HepG2 (cell line): ENCODE data around the gene CYP2A7. TPM values are rescaled to one million over a fixed set of nuclear protein-coding genes. Genes with fewer than 3 reads are reported as not detected.

Source experiments
- GLI4 ChIP-seq: sonication (generic); formaldehyde crosslinking; IDR thresholded peaks from 2 replicates; pipeline ENCODE4 v1.5.1; 2020; ENCODE audit warnings: missing genetic modification reagents, mild to moderate bottlenecking, moderate library complexity, borderline replicate concordance
- LRRFIP1 ChIP-seq: sonication (generic); formaldehyde crosslinking; conservative IDR thresholded peaks from 2 replicates; pipeline ENCODE4 v1.4.0; 2020; ENCODE audit warnings: missing genetic modification reagents
- RARA ChIP-seq: IDR thresholded peaks from 2 replicates; pipeline ENCODE4 v1.6.1; 2016; ENCODE audit warnings: missing genetic modification reagents, missing compliant biosample characterization
- SKI ChIP-seq: fragments of 450-650 bp; IDR thresholded peaks from one replicate; pipeline ENCODE4 v1.6.1; 2018; ENCODE audit warnings: mild to moderate bottlenecking; ENCODE audit not compliant: partially characterized antibody
- ZFP36L2 ChIP-seq: sonication (generic); formaldehyde crosslinking; IDR thresholded peaks from 2 replicates; pipeline ENCODE4 v1.4.0; 2020; ENCODE audit warnings: missing genetic modification reagents
- ZNF296 ChIP-seq: sonication (generic); formaldehyde crosslinking; conservative IDR thresholded peaks from 2 replicates; pipeline ENCODE4 v1.5.0; 2020; ENCODE audit warnings: mild to moderate bottlenecking, missing genetic modification reagents
- ZNF556 ChIP-seq: sonication (generic); formaldehyde crosslinking; IDR thresholded peaks from 2 replicates; pipeline ENCODE4 v1.4.0; 2020; ENCODE audit warnings: mild to moderate bottlenecking, missing genetic modification reagents, borderline replicate concordance
- ZNF614 ChIP-seq: IDR thresholded peaks from 2 replicates; pipeline ENCODE4 v1.6.1; 2018; ENCODE audit warnings: missing biosample characterization, missing genetic modification reagents, inconsistent platforms, borderline replicate concordance
- ZNF674 ChIP-seq: sonication (generic); formaldehyde crosslinking; IDR thresholded peaks from 2 replicates; pipeline ENCODE4 v1.5.0; 2020; ENCODE audit warnings: low read depth, mild to moderate bottlenecking, missing genetic modification reagents
- ZNF878 ChIP-seq: sonication (generic); formaldehyde crosslinking; IDR thresholded peaks from 2 replicates; pipeline ENCODE4 v1.8.1; 2023; ENCODE audit warnings: mild to moderate bottlenecking, missing genetic modification reagents, moderate library complexity
- polyA plus RNA-seq, 8 experiments: library from polyadenylated mRNA; depleted of rRNA in 3 of 8; stranded (reverse) in 7 of 8; unstranded in 1 of 8; fragments of >200 nt; fragmentation: Illumina TruSeq in 4 of 8; extraction: Trizol in 4 of 8; gene quantifications; 2 replicates each; pipeline versions ENCODE4 v1.2.1 to v1.2.3, GENCODE V29; 2011 to 2016; ENCODE audit warnings: low read depth in 4 of 8, missing spikeins in 1 of 8, mixed read lengths in 1 of 8; ENCODE audit not compliant: insufficient read depth in 1 of 8
- total RNA-seq, 5 experiments: library from RNA; depleted of rRNA; stranded (reverse); fragments of >200 nt; fragmentation: Illumina TruSeq; extraction: Trizol; gene quantifications; 2 replicates each; pipeline ENCODE4 v1.2.3, GENCODE V29; 2016; ENCODE audit warnings: low read depth in 1 of 5
- TF ChIP-seq, protein P1 (sequence below): sonication (generic); formaldehyde crosslinking; IDR thresholded peaks from 2 replicates; pipeline ENCODE4 v1.4.0; 2020; ENCODE audit warnings: missing genetic modification reagents, mild to moderate bottlenecking, borderline replicate concordance
- TF ChIP-seq, protein P2 (sequence below): sonication (generic); formaldehyde crosslinking; IDR thresholded peaks from 2 replicates; pipeline ENCODE4 v1.5.0; 2020; ENCODE audit warnings: missing genetic modification reagents, mild to moderate bottlenecking, borderline replicate concordance
- TF ChIP-seq, protein P3 (sequence below), 2 experiments: sonication (generic) in 1 of 2; formaldehyde crosslinking in 1 of 2; IDR thresholded peaks; 2 replicates each; pipeline versions ENCODE4 v1.4.0 to v1.6.1; 2016 to 2020; ENCODE audit warnings: borderline replicate concordance in 1 of 2, low read depth in 1 of 2, mild to moderate bottlenecking in 1 of 2, missing genetic modification reagents in 1 of 2

CYP2A7 gene
- total and polyA plus RNA-seq, 2 of the 13 experiments (the other 11 are each of a cell fraction or from before 2014, with no cell fraction given), result not detected

GRCh38 chr19:40921005-40921897 is 39.2 kb upstream of the CYP2A7 start (continued):
- TF ChIP-seq, protein P1, sequence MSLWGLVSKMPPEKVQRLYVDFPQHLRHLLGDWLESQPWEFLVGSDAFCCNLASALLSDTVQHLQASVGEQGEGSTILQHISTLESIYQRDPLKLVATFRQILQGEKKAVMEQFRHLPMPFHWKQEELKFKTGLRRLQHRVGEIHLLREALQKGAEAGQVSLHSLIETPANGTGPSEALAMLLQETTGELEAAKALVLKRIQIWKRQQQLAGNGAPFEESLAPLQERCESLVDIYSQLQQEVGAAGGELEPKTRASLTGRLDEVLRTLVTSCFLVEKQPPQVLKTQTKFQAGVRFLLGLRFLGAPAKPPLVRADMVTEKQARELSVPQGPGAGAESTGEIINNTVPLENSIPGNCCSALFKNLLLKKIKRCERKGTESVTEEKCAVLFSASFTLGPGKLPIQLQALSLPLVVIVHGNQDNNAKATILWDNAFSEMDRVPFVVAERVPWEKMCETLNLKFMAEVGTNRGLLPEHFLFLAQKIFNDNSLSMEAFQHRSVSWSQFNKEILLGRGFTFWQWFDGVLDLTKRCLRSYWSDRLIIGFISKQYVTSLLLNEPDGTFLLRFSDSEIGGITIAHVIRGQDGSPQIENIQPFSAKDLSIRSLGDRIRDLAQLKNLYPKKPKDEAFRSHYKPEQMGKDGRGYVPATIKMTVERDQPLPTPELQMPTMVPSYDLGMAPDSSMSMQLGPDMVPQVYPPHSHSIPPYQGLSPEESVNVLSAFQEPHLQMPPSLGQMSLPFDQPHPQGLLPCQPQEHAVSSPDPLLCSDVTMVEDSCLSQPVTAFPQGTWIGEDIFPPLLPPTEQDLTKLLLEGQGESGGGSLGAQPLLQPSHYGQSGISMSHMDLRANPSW (CRISPR knock-in tag), result no peak
- TF ChIP-seq, protein P2, sequence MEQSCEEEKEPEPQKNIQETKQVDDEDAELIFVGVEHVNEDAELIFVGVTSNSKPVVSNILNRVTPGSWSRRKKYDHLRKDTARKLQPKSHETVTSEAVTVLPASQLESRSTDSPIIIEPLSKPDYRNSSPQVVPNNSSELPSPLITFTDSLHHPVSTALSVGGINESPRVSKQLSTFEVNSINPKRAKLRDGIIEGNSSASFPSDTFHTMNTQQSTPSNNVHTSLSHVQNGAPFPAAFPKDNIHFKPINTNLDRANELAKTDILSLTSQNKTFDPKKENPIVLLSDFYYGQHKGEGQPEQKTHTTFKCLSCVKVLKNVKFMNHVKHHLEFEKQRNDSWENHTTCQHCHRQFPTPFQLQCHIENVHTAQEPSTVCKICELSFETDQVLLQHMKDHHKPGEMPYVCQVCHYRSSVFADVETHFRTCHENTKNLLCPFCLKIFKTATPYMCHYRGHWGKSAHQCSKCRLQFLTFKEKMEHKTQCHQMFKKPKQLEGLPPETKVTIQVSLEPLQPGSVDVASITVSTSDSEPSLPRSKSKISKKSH (CRISPR knock-in tag), result no peak
- TF ChIP-seq SKI, result peak; percentile 73
- peak; percentile 96 for TF ChIP-seq RARA (CRISPR knock-in tag)
- TF ChIP-seq ZNF296 (CRISPR knock-in tag), result no peak
- TF ChIP-seq, protein P3, sequence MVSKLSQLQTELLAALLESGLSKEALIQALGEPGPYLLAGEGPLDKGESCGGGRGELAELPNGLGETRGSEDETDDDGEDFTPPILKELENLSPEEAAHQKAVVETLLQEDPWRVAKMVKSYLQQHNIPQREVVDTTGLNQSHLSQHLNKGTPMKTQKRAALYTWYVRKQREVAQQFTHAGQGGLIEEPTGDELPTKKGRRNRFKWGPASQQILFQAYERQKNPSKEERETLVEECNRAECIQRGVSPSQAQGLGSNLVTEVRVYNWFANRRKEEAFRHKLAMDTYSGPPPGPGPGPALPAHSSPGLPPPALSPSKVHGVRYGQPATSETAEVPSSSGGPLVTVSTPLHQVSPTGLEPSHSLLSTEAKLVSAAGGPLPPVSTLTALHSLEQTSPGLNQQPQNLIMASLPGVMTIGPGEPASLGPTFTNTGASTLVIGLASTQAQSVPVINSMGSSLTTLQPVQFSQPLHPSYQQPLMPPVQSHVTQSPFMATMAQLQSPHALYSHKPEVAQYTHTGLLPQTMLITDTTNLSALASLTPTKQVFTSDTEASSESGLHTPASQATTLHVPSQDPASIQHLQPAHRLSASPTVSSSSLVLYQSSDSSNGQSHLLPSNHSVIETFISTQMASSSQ (IDR thresholded peaks at IDR 0.05; ENCODE audit: low read depth), result 0 out of 2 replicates have a peak, but pooled peaks have one; percentile 38
- TF ChIP-seq, protein P3 (CRISPR knock-in tag; IDR thresholded peaks at IDR 0.05; ENCODE audit: borderline replicate concordance), result peak; percentile 57; the same call in 1 of the 2 replicates
- TF ChIP-seq LRRFIP1 (CRISPR knock-in tag), result no peak
- TF ChIP-seq ZFP36L2, result no peak
- peak; percentile 92 for TF ChIP-seq ZNF878 (CRISPR knock-in tag)
- no peak; the same call in 1 of the 2 replicates for TF ChIP-seq ZNF614 (CRISPR knock-in tag)
- no peak for TF ChIP-seq GLI4
- no peak for TF ChIP-seq ZNF674 (CRISPR knock-in tag)
- TF ChIP-seq ZNF556, result peak; percentile 70; the same call in 1 of the 2 replicates
